ENCODE data around the gene CHP2. TPM values are rescaled to one million over a fixed set of nuclear protein-coding genes. Genes with fewer than 3 reads are reported as not detected.
A peak's percentile ranks its signal among the peaks of the same experiment; 100 is the strongest.

Gene CHP2
- total RNA-seq, 1 experiment from 2014 or later = 1.4 TPM

DNA sequence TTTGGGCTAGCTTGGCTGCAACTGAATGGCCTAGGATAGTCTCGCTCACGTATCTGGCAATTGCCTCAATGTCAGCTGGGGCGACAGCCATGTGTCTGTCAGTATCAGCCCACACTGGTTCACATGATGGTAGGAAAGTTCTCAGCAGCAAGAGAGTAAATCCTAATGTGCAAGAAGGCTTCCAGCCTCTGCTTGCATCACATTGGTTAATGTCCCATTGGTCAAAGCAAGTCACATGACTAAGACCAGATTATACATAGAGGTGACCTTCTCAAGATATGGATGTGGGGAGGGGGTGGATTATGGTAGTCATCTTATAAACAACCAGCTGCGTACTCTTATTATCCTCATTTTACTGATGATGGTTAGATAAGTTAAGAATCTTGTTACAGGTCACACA, 31.0 kb downstream of the CHP2 start:
- Histone ChIP-seq H2BK20ac (ENCODE audit: low read depth, low read length, poor library complexity, severe bottlenecking) (no peak overlapping the region), H3K9me3 (ENCODE audit: control insufficient read depth, low read depth, low read length) (no peaks in the 10 kb centered on the region), H3T11ph (ENCODE audit: low read length) (no peak overlapping the region), H2BK12ac (ENCODE audit: insufficient read length, low read depth, low read length) (no peak overlapping the region), H3K79me1 (ENCODE audit: insufficient read depth, low read depth, low read length, poor library complexity, severe bottlenecking) (no peaks in the 10 kb centered on the region), H3K4me2 (ENCODE audit: insufficient read depth, insufficient read length, low read length) (no peak overlapping the region), H2BK120ac (ENCODE audit: low read depth, low read length, poor library complexity, severe bottlenecking) (no peak overlapping the region), H3K4me1 (ENCODE audit: insufficient read depth, low read length) (peaks cover 11% of the 10 kb centered on the region), H3K27me3 (ENCODE audit: insufficient read depth, low read length) (no peaks in the 10 kb centered on the region), H3K27ac (ENCODE audit: insufficient read length, low read depth, low read length) (no peak overlapping the region), H3K9ac (ENCODE audit: extremely low read depth, insufficient read length, low read length) (no peak overlapping the region), H3K23me2 (ENCODE audit: insufficient read length, low read depth, low read length, poor library complexity, severe bottlenecking) (no peaks in the 10 kb centered on the region), H2BK5ac (ENCODE audit: insufficient read length, low read length) (no peak overlapping the region), H4K8ac (replicated peaks; ENCODE audit: insufficient read length, low read depth, low read length) (no peak overlapping the region), H2AFZ (ENCODE audit: low read length) (no peak overlapping the region), H3K14ac (ENCODE audit: insufficient read depth, low read length) (no peak overlapping the region), H2AK5ac (ENCODE audit: insufficient read length, low read length) (no peak overlapping the region), H3K56ac (ENCODE audit: insufficient read length, low read depth, low read length) (no peak overlapping the region), H3K23ac (ENCODE audit: insufficient read length, low read depth, low read length) (no peak overlapping the region), H2BK15ac (ENCODE audit: low read depth, low read length) (no peak overlapping the region), H3K79me2 (ENCODE audit: insufficient read depth, low read length) (no peaks in the 10 kb centered on the region), H4K91ac (ENCODE audit: insufficient read length, low read depth, low read length) (no peak overlapping the region), H3K18ac (ENCODE audit: insufficient read length, low read depth, low read length) (no peak overlapping the region), H4K20me1 (ENCODE audit: control insufficient read depth, insufficient read depth, insufficient read length) (no peaks in the 10 kb centered on the region), H3K4ac (ENCODE audit: low read depth, low read length) (no peak overlapping the region), H4K5ac (ENCODE audit: insufficient read length, low read depth, low read length) (no peak overlapping the region)
- no peak for DNase-seq
- Mint-ChIP-seq H3K27ac (peak overlapping the region in 1 of 3 experiments; percentile 83; a peak in 1 of 7 replicates), H3K27me3 (ENCODE audit: low read depth) (peaks cover 5% of the 10 kb centered on the region; the same call in 1 of the 2 replicates), H3K36me3 (ENCODE audit: insufficient read depth in 1 of 3, low read depth in 3 of 3) (peaks cover 0 to 12% (median 2%) of the 10 kb centered on the region in 3 experiments; a peak in 2 of 7 replicates), H3K4me3 (no peak overlapping the region), H3K4me1 (peaks cover 49 to 60% of the 10 kb centered on the region in 2 experiments), H3K9me3 (peaks cover 0 to 3% of the 10 kb centered on the region in 2 experiments; a peak in 2 of 5 replicates)
- TF ChIP-seq, protein P1, sequence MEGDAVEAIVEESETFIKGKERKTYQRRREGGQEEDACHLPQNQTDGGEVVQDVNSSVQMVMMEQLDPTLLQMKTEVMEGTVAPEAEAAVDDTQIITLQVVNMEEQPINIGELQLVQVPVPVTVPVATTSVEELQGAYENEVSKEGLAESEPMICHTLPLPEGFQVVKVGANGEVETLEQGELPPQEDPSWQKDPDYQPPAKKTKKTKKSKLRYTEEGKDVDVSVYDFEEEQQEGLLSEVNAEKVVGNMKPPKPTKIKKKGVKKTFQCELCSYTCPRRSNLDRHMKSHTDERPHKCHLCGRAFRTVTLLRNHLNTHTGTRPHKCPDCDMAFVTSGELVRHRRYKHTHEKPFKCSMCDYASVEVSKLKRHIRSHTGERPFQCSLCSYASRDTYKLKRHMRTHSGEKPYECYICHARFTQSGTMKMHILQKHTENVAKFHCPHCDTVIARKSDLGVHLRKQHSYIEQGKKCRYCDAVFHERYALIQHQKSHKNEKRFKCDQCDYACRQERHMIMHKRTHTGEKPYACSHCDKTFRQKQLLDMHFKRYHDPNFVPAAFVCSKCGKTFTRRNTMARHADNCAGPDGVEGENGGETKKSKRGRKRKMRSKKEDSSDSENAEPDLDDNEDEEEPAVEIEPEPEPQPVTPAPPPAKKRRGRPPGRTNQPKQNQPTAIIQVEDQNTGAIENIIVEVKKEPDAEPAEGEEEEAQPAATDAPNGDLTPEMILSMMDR (conservative IDR thresholded peaks at IDR 0.05) = no peak
- WGBS (ENCODE audit: extremely low coverage, insufficient read length, low lambda C conversion rate) = no CpG with 5 or more reads among the region's 4 CpGs
